HG03108 (cell line): ENCODE measurements around the gene RCCD1.
"Not testable (repeated sequence)": the region's sequence is repeated elsewhere in the genome, so short reads cannot be mapped to it uniquely, and the experiment has no call there.

Experiments used
- ATAC-seq: cut with Tn5 transposase; IDR thresholded peaks from one replicate; pipeline ENCODE4 v1.9.1; 2021; ENCODE audit warnings: moderate library complexity; ENCODE audit not compliant: unreplicated experiment

The RCCD1 gene

GRCh38 chr15:90954712-90955623 is at the start of gene RCCD1:
TSS of gene RCCD1 (plus strand) at chr15:90954884. CDS start at chr15:90956735, 1,851 bp downstream.
- peak; percentile 88 for ATAC-seq

GRCh38 chr15:90905306-90906180 is 49.1 kb upstream of the RCCD1 start:
- ATAC-seq, result no peak

DNA sequence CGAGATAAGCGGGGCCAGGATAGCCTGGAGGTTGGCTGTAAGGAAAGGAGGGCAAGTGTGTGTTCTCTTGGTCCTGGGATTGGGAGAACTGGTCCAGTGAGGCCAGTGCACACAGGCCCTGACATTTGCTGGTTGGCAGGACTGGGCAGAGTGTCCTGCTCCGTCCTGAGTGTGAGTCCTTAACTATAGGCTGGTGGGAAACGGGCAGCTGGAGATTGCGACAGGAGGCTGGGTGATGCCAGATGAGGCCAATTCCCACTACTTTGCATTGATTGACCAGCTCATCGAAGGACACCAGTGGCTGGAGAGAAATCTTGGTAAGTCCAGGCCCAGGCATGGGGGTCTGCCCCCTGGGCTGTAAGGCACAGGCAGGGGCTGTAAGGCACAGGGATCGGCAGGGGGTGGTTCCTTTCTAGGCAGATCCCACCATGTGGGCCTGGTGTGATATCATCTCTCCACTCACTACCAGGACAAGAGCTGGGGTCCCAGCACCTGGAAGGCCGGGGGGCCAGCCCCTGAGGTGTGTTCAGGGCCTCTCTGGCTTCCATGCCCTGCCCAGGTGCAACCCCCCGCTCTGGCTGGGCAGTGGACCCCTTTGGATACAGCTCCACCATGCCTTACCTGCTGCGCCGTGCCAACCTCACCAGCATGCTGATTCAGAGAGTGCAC is 48.4 kb upstream of the RCCD1 start:
- no peak for ATAC-seq

DNA sequence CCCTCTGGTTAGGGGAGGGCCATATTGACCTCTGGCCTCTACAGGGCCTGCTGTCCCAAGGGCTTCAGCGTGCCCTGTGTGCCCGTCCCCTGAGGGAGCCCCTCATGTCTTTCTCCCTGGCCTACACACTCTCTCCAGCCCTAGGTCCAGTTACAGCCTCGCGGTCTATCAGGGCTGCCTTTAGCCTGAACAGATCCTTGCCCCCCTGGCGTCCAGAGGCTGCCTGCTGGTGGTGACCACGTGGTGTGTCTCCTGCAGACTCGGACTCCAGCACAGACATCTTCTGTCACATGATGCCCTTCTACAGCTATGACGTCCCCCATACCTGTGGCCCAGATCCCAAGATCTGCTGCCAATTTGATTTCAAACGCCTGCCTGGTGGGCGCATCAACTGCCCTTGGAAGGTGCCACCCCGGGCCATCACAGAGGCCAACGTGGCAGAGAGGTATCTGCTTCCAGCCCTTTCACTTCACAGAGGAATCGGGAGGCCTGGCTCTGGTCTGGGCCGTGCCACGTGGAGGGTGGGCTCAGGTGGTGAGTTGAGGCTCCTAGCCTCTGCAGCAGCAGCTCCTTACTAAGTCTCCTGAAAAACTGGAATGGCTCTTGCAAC is 47.5 kb upstream of the RCCD1 start:
- ATAC-seq, result no peak

- no peak for ATAC-seq
Measured at GRCh38 chr15:90907838-90908507, 46.7 kb upstream of the RCCD1 start.

GRCh38 chr15:90909449-90909848 is 45.2 kb upstream of the RCCD1 start:
- not testable (repeated sequence) for ATAC-seq

- ATAC-seq, result no peak
Measured at GRCh38 chr15:90909976-90910375, 44.7 kb upstream of the RCCD1 start.

- ATAC-seq, result no peak
Measured at GRCh38 chr15:90910441-90911301, 44.0 kb upstream of the RCCD1 start.

GRCh38 chr15:90911302-90911623 is 43.4 kb upstream of the RCCD1 start:
- no peak for ATAC-seq

- no peak for ATAC-seq
Measured at GRCh38 chr15:90911906-90912769, 42.5 kb upstream of the RCCD1 start.

GRCh38 chr15:90912770-90913075 is 42.0 kb upstream of the RCCD1 start:
- ATAC-seq, result no peak

- ATAC-seq, result no peak
Measured at GRCh38 chr15:90913398-90913944, 41.2 kb upstream of the RCCD1 start.

- no peak for ATAC-seq
Measured at GRCh38 chr15:90914305-90915080, 40.2 kb upstream of the RCCD1 start.

DNA sequence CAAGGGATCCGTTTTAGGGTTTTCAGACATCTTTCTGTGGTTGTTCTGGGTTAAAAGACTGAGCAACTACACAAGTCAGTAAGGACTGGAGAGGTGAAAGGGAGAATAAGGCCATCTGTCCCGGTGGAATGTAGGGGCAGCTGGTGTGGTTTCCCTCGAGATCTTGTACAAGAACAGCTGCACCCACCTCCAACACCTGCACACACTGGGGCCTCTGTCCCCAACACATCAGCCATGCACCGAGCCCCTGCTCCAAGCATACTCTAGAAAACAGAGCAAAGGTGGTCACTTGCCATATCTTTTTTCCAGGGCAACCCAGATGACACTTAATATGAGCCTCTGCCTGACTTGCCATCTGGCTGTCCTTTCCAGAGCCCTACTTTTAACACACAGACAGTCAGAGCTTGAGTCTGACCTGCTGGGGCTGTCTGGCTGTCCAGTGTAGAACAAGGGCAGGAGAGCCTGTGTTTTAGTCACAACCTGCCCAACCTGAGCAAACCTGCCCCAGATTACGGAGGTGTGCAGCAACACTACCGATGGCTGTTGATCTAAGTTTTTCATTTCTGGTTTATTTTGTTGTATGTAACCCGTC is 39.4 kb upstream of the RCCD1 start:
- no peak for ATAC-seq

DNA sequence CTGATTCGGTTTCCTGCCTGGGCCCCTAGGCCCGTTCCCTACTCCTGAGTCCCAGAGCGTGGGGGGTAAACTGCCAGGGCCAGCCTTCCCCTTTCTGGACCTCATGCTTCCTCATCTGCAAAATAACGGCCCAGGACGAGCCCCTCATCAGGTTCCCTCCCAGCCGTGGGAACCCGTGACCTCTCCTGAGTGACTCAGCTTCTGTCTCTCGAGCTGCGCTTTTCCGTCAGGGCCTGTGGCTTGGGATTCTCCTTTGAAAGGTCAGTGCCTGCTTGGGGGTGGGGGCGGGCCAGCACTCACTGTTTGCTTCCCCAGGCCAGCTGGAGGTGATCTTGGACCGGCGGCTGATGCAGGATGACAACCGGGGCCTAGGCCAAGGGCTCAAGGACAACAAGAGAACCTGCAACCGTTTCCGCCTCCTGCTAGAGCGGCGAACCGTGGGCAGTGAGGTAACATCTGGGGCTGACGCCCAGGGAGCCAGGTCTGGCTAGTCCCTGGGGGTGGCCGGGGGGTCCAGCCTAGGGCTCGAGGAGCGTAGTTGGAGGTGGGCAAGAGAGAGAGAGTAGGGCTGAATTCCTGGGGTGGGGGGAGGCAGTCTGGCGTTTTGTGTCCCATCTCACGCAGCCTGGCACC is 38.8 kb upstream of the RCCD1 start:
- no peak for ATAC-seq

DNA sequence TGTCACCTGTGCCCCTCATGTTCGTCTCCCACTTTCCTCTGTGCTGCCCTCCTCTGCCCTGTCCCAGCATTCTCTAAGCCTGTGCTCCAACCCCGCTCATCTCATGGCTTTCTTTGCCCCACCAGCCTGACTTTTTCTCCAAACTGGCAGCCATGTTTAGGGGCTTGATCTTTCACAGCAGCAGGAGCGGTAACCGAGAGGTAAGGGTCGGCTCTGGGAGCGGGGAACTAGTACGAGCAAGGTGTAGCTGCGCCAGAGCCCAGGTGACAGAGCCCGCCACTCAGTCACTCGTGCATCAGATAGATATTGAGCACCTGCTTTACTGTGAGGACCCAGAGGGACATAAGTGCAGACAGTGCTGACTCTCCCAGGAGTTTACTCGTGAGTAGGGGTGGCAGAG is 38.2 kb upstream of the RCCD1 start:
- no peak for ATAC-seq

- no peak for ATAC-seq
Measured at GRCh38 chr15:90917569-90917968, 37.1 kb upstream of the RCCD1 start.
